Upper lobe of left lung (tissue), 6 donors: ENCODE measurements around the gene PARP12. TPM values are rescaled to one million over a fixed set of nuclear protein-coding genes. Genes with fewer than 3 reads are reported as not detected.

Source experiments
- ATAC-seq, 2 donors: fragments of 200-7000 bp; cut with Tn5 transposase; one replicate each; pipeline ENCODE4 v1.9.1; 2022; ENCODE audit warnings: mild to moderate bottlenecking in 2 of 2, moderate library complexity in 2 of 2; ENCODE audit not compliant: low FRiP score in 2 of 2
- DNase-seq, 2 donors: peaks; one replicate each; pipeline ENCODE4 v3.0.0-alpha.2; 2019 to 2020
- H3K27ac ChIP-seq, 4 donors: fragments of 200-600 bp; sonication (generic); one replicate each; pipeline ENCODE4 v1.5.1; 2016 to 2019
- H3K27me3 ChIP-seq, 4 donors: fragments of 200-600 bp; sonication (generic); one replicate each; pipeline ENCODE4 v1.5.1; 2017 to 2019
- H3K36me3 ChIP-seq, 4 donors: fragments of 200-600 bp; sonication (generic); one replicate each; pipeline ENCODE4 v1.5.1; 2016 to 2019
- H3K4me1 ChIP-seq, 4 donors: fragments of 200-600 bp; sonication (generic); one replicate each; pipeline ENCODE4 v1.5.1; 2018 to 2019
- H3K4me3 ChIP-seq, 4 donors: fragments of 200-600 bp; sonication (generic); one replicate each; pipeline ENCODE4 v1.5.1; 2017 to 2019; ENCODE audit warnings: mild to moderate bottlenecking in 2 of 4, moderate library complexity in 1 of 4
- H3K9me3 ChIP-seq, 4 donors: fragments of 200-600 bp; sonication (generic); one replicate each; pipeline ENCODE4 v1.5.1; 2018 to 2019
- CTCF ChIP-seq, 6 experiments: fragments of 450-650 bp in 4 of 6; fragments of 200-600 bp in 2 of 6; sonication (generic) in 2 of 6; IDR thresholded peaks; one replicate each; pipeline ENCODE4 v1.5.1; 2016 to 2019; ENCODE audit warnings: antibody characterized with exemption in 6 of 6
- EP300 ChIP-seq, 4 donors: sonication (generic); formaldehyde crosslinking; IDR thresholded peaks; one replicate each; pipeline ENCODE4 v1.5.1; 2017; ENCODE audit warnings: antibody characterized with exemption in 4 of 4, control low read depth in 2 of 4
- POLR2A ChIP-seq, 4 donors: fragments of 450-650 bp; IDR thresholded peaks; one replicate each; pipeline ENCODE4 v1.5.1; 2016 to 2017; ENCODE audit warnings: antibody characterized with exemption in 4 of 4, mild to moderate bottlenecking in 2 of 4
- POLR2AphosphoS5 ChIP-seq, 2 donors: sonication (generic); formaldehyde crosslinking; IDR thresholded peaks; one replicate each; pipeline ENCODE4 v1.5.1; 2017; ENCODE audit warnings: antibody characterized with exemption in 2 of 2
- WGBS, 2 donors: methylation state at CpG; one replicate each; pipeline ENCODE4 v1.1.5; 2017 to 2018; 5-methylcytosine and 5-hydroxymethylcytosine counted together
- small RNA-seq, 4 donors: library from RNA; depleted of rRNA; stranded (forward); fragments of <200 nt; gene quantifications; one replicate each; pipeline ENCODE3, GENCODE V24; 2016
- total RNA-seq, 6 donors: library from RNA; depleted of rRNA in 4 of 6; stranded (reverse); fragments of >200 nt in 4 of 6; gene quantifications; one replicate each; pipeline versions ENCODE4 v1.1.0 to v1.2.1, GENCODE V29; 2016 to 2021
- donor health status: DM: no; HTN: no; CAD: no; lungs with moderate emphysema.
- donor health status: DM: no; HTN: yes; CAD: no; lungs with severe emphysema.

PARP12 gene
- total RNA-seq, 6 donors from 2014 or later, result 74.8 to 151 (median 100) TPM

GRCh38 chr7:139974179-139974811 is 88.5 kb downstream of the PARP12 start:
- no peak for ATAC-seq
- no peak overlapping the region for H3K27ac ChIP-seq
- 95 to 96% methylated on average over 9 to 13 of the region's 13 CpGs for WGBS, 2 donors
- H3K36me3 ChIP-seq, result no peaks in the 10 kb centered on the region
- no peak for TF ChIP-seq CTCF (IDR thresholded peaks at IDR 0.05)
- TF ChIP-seq EP300 (IDR thresholded peaks at IDR 0.05), result no peak
- no peak for TF ChIP-seq POLR2AphosphoS5 (IDR thresholded peaks at IDR 0.05)
- TF ChIP-seq POLR2A (IDR thresholded peaks at IDR 0.05), result no peak
- no peaks in the 10 kb centered on the region for H3K4me1 ChIP-seq
- no peak for DNase-seq
- no peaks in the 10 kb centered on the region for H3K27me3 ChIP-seq
- H3K9me3 ChIP-seq, result no peaks in the 10 kb centered on the region
- no peak overlapping the region for H3K4me3 ChIP-seq

Small RNA genes within 50 kb of the gene (small RNA-seq; reads per million reads assigned to genes)
- 0 reads per million in 4 donors for gene RF00019

Other genes with a start within 250 kb of the PARP12 start
- 100 to 1,000 TPM in 2 of 6 donors, 10 to 100 TPM in 4; 62.8 to 317 (median 85.6) TPM for gene TBXAS1, start 233.7 kb downstream of the PARP12 start, total RNA-seq
- gene KDM7A, start 114.0 kb upstream of the PARP12 start, total RNA-seq, result 10 to 100 TPM; 12.9 to 41.8 (median 18.2) TPM